HG03066 (cell line): ENCODE data around the gene CDH13.

ENCODE experiments used
- ATAC-seq: cut with Tn5 transposase; IDR thresholded peaks from one replicate; pipeline ENCODE4 v1.9.1; 2021; ENCODE audit warnings: low read depth; ENCODE audit not compliant: unreplicated experiment

Gene CDH13

GRCh38 chr16:83200005-83200779, 573.4 kb downstream of the CDH13 start:
- no peak for ATAC-seq

- no peak for ATAC-seq
Observed at GRCh38 chr16:83201748-83202147, 575.0 kb downstream of the CDH13 start.

GRCh38 chr16:83205896-83206295, 579.1 kb downstream of the CDH13 start:
- no peak for ATAC-seq

- no peak for ATAC-seq
Observed at GRCh38 chr16:83206426-83206825, 579.7 kb downstream of the CDH13 start.

- ATAC-seq, result no peak
Observed at GRCh38 chr16:83211711-83212110, 584.9 kb downstream of the CDH13 start.

GRCh38 chr16:83212301-83212841, 585.6 kb downstream of the CDH13 start:
- no peak for ATAC-seq

GRCh38 chr16:83214671-83215070, 587.9 kb downstream of the CDH13 start:
- no peak for ATAC-seq

- no peak for ATAC-seq
Observed at GRCh38 chr16:83215406-83216001, 588.7 kb downstream of the CDH13 start.

GRCh38 chr16:83219285-83219684, 592.5 kb downstream of the CDH13 start:
- ATAC-seq, result no peak

GRCh38 chr16:83220066-83220465, 593.3 kb downstream of the CDH13 start:
- no peak for ATAC-seq

- no peak for ATAC-seq
Observed at GRCh38 chr16:83224642-83225041, 597.9 kb downstream of the CDH13 start.

- no peak for ATAC-seq
Observed at GRCh38 chr16:83227336-83227735, 600.6 kb downstream of the CDH13 start.

- no peak for ATAC-seq
Observed at GRCh38 chr16:83231729-83232128, 605.0 kb downstream of the CDH13 start.

GRCh38 chr16:83233153-83233552, 606.4 kb downstream of the CDH13 start:
- ATAC-seq, result no peak

GRCh38 chr16:83238949-83239691, 612.4 kb downstream of the CDH13 start:
- no peak for ATAC-seq

- no peak for ATAC-seq
Observed at GRCh38 chr16:83244057-83244456, 617.3 kb downstream of the CDH13 start.

- ATAC-seq, result no peak
Observed at GRCh38 chr16:83245061-83245460, 618.3 kb downstream of the CDH13 start.

- no peak for ATAC-seq
Observed at GRCh38 chr16:83247767-83248372, 621.1 kb downstream of the CDH13 start.

- no peak for ATAC-seq
Observed at GRCh38 chr16:83248735-83249463, 622.1 kb downstream of the CDH13 start.

- ATAC-seq, result no peak
Observed at GRCh38 chr16:83253521-83253920, 626.8 kb downstream of the CDH13 start.
